GM11168 (cell line): ENCODE measurements around the gene ZNF740.

Experiments
- in situ Hi-C: fragments of 300-500 bp; cut with MboI; formaldehyde crosslinking; loops from one replicate; pipeline ENCODE4 v1.12.0; 2022; ENCODE audit warnings: low sequenced_read_pairs; ENCODE audit not compliant: unreplicated experiment

The ZNF740 gene

DNA sequence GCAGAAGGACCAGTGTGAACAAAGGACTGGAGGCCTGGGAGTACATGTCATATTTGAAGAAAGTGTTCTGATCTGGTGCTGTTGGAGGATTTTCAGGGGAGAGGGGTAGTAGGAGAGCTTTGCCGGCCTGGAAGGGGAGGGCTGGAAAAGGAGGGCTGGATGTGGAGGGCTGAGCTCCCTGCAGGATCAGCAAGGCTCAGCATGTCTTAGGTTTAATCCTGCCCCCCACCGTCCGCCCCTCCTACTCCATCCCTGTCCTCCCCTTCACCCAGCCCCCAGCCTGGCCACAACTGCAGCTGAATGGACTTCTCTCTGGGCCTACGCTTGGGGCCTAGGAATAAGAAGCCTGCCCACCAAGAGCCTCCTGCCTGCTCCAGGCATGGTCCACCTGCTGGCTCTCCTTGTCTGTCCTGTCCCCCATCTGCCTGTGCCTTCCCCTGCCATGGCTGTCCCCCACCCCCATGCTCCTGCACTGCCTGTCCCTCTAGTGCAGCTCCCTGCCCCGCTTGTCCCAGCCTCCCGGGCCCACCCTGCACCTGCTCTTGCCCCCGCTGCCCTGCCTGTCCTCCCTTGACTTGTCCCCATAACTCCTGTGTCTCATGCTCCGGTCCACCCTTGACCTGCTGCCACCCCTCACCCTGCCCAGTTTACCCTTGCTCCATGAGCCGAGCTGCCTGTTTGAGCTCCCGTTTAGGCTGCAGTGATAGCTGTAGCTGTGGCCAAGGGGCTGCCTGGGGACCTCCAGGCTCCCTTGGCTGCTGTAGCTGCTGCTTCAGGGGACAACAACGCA, 61.3 kb downstream of the ZNF740 start:
- in situ Hi-C loops: no loop called here

GRCh38 chr12:53244337-53244736, 63.8 kb downstream of the ZNF740 start:
- in situ Hi-C loops: no loop called here
